ENCODE measurements around the gene MORC4. TPM values are rescaled to one million over a fixed set of nuclear protein-coding genes. Genes with fewer than 3 reads are reported as not detected.

The MORC4 gene
- total RNA-seq, 1 donor from 2014 or later = 17.9 TPM

- DNase-seq (ENCODE audit: extremely low spot score in 2 of 2) = no peak
- H3K9me3 ChIP-seq = no peaks in the 10 kb centered on the region
- no peak overlapping the region for H3K27ac ChIP-seq
- H3K27me3 ChIP-seq = no peaks in the 10 kb centered on the region
- H3K4me3 ChIP-seq = no peak overlapping the region
- H3K36me3 ChIP-seq = peaks cover 0 to 9% of the 10 kb centered on the region in 2 donors
- TF ChIP-seq POLR2AphosphoS5 (IDR thresholded peaks at IDR 0.05; ENCODE audit: insufficient read depth in 1 of 2, low read depth in 1 of 2) = no peak
- TF ChIP-seq POLR2A (IDR thresholded peaks at IDR 0.05) = no peak
- TF ChIP-seq, protein P1, sequence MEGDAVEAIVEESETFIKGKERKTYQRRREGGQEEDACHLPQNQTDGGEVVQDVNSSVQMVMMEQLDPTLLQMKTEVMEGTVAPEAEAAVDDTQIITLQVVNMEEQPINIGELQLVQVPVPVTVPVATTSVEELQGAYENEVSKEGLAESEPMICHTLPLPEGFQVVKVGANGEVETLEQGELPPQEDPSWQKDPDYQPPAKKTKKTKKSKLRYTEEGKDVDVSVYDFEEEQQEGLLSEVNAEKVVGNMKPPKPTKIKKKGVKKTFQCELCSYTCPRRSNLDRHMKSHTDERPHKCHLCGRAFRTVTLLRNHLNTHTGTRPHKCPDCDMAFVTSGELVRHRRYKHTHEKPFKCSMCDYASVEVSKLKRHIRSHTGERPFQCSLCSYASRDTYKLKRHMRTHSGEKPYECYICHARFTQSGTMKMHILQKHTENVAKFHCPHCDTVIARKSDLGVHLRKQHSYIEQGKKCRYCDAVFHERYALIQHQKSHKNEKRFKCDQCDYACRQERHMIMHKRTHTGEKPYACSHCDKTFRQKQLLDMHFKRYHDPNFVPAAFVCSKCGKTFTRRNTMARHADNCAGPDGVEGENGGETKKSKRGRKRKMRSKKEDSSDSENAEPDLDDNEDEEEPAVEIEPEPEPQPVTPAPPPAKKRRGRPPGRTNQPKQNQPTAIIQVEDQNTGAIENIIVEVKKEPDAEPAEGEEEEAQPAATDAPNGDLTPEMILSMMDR (IDR thresholded peaks at IDR 0.05) = no peak
- intact Hi-C loops (cut with DNase I) = no loop called here
- H3K4me1 ChIP-seq = no peaks in the 10 kb centered on the region
These were observed 35.7 kb downstream of the MORC4 start for GRCh38 chrX:106964290-106964689.

DNA sequence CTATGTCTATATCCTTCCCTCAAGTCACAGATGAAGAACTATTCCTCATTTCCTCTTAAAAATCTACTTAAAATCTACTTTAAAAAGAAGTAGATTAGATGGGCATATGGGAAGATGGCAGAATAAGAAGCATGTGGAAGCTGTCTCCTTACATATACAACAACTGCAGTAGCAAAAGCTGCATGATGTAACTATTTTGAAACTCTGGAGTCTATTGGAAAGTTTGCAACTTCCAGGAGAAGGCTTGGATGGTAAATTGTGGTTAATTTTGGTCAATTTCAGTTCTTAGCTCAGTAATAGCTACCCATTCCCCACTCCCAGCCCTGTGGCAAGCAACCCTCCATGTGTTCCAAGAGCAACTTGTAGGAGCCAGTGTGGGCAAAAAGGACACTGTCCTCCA is 36.9 kb downstream of the MORC4 start:
- Histone ChIP-seq H3K4me1 (no peaks in the 10 kb centered on the region), H3K27me3 (no peaks in the 10 kb centered on the region), H3K36me3 (peaks cover 0 to 10% of the 10 kb centered on the region in 2 donors), H3K4me3 (no peak overlapping the region), H3K9me3 (no peaks in the 10 kb centered on the region), H3K27ac (no peak overlapping the region)
- intact Hi-C loops (cut with DNase I) = no loop called here
- no peak for DNase-seq (ENCODE audit: extremely low spot score in 2 of 2)
- TF ChIP-seq POLR2AphosphoS5 (IDR thresholded peaks at IDR 0.05; ENCODE audit: insufficient read depth in 1 of 2, low read depth in 1 of 2) (no peak), POLR2A (IDR thresholded peaks at IDR 0.05) (no peak)
- TF ChIP-seq, protein P1 (IDR thresholded peaks at IDR 0.05) = no peak

DNA sequence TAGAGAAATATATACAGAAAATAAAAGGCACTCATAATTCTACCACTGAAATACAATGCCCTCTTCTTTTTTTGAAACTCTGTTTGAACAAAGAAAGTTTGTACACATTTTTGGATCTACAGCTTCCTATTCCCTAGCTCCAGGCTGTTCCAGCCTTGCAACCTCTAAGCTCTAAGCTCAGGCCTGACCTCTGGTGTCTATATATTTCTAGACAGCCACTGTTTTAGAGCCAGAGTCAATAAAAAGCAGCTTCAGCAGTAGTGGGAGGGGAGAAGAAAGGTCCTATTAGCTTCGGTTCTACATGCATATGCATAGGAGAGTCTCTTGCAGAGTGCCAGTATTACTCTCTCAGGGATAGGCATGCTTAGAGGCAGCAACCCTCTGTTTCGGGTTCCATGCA is 40.1 kb downstream of the MORC4 start:
- Histone ChIP-seq H3K36me3 (peaks cover 0 to 14% of the 10 kb centered on the region in 2 donors), H3K4me1 (no peaks in the 10 kb centered on the region), H3K27ac (no peak overlapping the region), H3K9me3 (no peaks in the 10 kb centered on the region), H3K27me3 (no peaks in the 10 kb centered on the region), H3K4me3 (no peak overlapping the region)
- DNase-seq (ENCODE audit: extremely low spot score in 2 of 2) = no peak
- intact Hi-C loops (cut with DNase I) = no loop called here
- TF ChIP-seq POLR2AphosphoS5 (IDR thresholded peaks at IDR 0.05; ENCODE audit: insufficient read depth in 1 of 2, low read depth in 1 of 2) = no peak
- no peak for TF ChIP-seq POLR2A (IDR thresholded peaks at IDR 0.05)
- TF ChIP-seq, protein P1 (IDR thresholded peaks at IDR 0.05) = no peak

- TF ChIP-seq, protein P1 (IDR thresholded peaks at IDR 0.05) = no peak
- TF ChIP-seq POLR2AphosphoS5 (IDR thresholded peaks at IDR 0.05; ENCODE audit: insufficient read depth in 1 of 2, low read depth in 1 of 2) (no peak), POLR2A (IDR thresholded peaks at IDR 0.05) (no peak)
- Histone ChIP-seq H3K4me3 (no peak overlapping the region), H3K27me3 (no peaks in the 10 kb centered on the region)
These were observed 42.2 kb downstream of the MORC4 start for GRCh38 chrX:106957856-106958255.

DNA sequence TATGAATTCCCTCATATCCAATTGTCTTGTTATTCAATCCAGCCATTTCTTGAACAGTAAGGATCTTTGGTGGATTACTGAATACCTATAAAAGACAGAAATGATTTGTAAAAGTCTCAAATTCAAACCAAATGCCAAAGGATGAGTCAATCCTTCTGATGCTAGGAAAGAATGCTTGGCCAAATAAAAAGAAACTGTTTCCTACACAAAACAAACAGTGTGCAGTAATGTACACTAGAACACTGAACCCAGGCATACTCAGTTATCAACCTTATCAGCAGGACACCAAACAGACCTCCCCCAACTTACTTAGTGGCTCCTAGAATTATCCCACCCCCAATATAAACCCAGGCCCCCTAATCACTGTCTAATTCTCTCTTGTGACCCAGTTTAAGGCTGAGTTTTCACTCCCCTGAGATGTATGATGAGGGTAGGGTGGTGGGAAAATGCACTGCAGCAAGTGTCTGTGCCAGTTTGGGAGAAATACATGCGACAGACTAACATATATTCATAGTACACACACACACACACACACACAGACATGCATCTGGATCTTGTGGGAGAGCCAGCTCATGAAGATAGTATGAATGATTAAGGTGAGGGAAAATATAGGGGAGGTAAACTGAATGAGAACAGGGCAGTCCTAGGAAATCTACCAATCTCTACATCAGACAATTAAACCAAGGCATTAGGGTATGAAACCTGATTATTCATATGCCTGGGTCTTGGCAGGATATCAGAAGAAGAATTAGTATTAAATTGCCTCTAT is 44.8 kb downstream of the MORC4 start:
- Histone ChIP-seq H3K27me3 (no peaks in the 10 kb centered on the region), H3K27ac (no peak overlapping the region), H3K4me1 (no peaks in the 10 kb centered on the region), H3K36me3 (peaks cover 0 to 11% of the 10 kb centered on the region in 2 donors), H3K4me3 (no peak overlapping the region), H3K9me3 (no peaks in the 10 kb centered on the region)
- DNase-seq (ENCODE audit: extremely low spot score in 2 of 2) = no peak
- intact Hi-C loops (cut with DNase I) = no loop called here
- TF ChIP-seq POLR2A (IDR thresholded peaks at IDR 0.05) (no peak), POLR2AphosphoS5 (IDR thresholded peaks at IDR 0.05; ENCODE audit: insufficient read depth in 1 of 2, low read depth in 1 of 2) (no peak)
- TF ChIP-seq, protein P1 (IDR thresholded peaks at IDR 0.05) = no peak

More at GRCh38 chrX:106957856-106958255, 42.2 kb downstream of the MORC4 start:
- no peak overlapping the region for H3K27ac ChIP-seq
- no peaks in the 10 kb centered on the region for H3K4me1 ChIP-seq
- DNase-seq (ENCODE audit: extremely low spot score in 2 of 2) = no peak
- intact Hi-C loops (cut with DNase I) = no loop called here
- peaks cover 0 to 14% of the 10 kb centered on the region in 2 donors for H3K36me3 ChIP-seq
- no peaks in the 10 kb centered on the region for H3K9me3 ChIP-seq

Measured in vagina (tissue), 2 donors.